ENCODE data around the gene INPP4A.

DNA sequence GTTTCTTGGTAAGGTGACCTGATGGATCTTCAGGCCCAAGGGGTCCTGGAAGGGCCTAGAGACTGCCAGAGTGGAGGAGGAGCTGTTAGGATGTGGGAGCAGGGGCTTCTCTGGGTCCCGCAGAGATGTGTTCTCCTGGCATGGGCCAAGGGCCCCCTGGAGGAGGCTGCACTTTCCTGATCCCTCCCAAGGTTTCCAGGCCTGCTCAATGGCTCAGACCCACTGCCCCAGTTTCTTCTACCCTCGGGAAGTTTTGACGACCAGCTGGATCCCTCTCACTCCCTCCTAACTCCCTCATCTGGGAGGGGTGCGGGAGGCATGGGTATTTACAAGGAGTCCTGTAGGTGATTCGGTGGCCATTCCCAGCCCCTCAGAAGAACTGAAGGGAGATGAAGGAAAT is 127.6 kb downstream of the INPP4A start:
- TF ChIP-seq POLR2AphosphoS5 (IDR thresholded peaks at IDR 0.05; ENCODE audit: insufficient read depth, low read depth, low read length): no peak
- TF ChIP-seq JUN (IDR thresholded peaks at IDR 0.05; ENCODE audit: borderline replicate concordance, insufficient read depth, insufficient read length, low read depth): no peak
- TF ChIP-seq POLR2A (IDR thresholded peaks at IDR 0.05; ENCODE audit: low read depth, low read length): no peak
- no peak for TF ChIP-seq CTCF (IDR thresholded peaks at IDR 0.05; ENCODE audit: extremely low read depth in 1 of 2, insufficient read depth in 1 of 2, low read depth in 1 of 2, low read length in 2 of 2)
- no peak for TF ChIP-seq MAX (IDR thresholded peaks at IDR 0.05; ENCODE audit: insufficient read depth, insufficient read length)
- no peak for TF ChIP-seq EZH2 (IDR thresholded peaks at IDR 0.05; ENCODE audit: borderline replicate concordance, low read depth, low read length, severe bottlenecking)
- TF ChIP-seq MYC (IDR thresholded peaks at IDR 0.05; ENCODE audit: low read depth, low read length): no peak
- TF ChIP-seq GATA2 (IDR thresholded peaks at IDR 0.05; ENCODE audit: insufficient read depth, insufficient read length, low read depth, low read length): no peak

Data from endothelial cell of umbilical vein (primary cell).